Stimulated activated CD4-positive, alpha-beta T cell treated with anti-CD3 and anti-CD28 coated beads, Interleukin-15, amount 100 ng/mL, for 48 hours (primary cell): ENCODE data around the gene KCNRG.
A peak's percentile ranks its signal among the peaks of the same experiment; 100 is the strongest.
"Not testable (repeated sequence)": the region's sequence is repeated elsewhere in the genome, so short reads cannot be mapped to it uniquely, and the experiment has no call there.

Experiments used
- DNase-seq, 2 donors: peaks; one replicate each; pipeline ENCODE4 v3.0.0-alpha.2; 2020; ENCODE audit warnings: low read depth in 2 of 2

The KCNRG gene

GRCh38 chr13:50015258-50015657 is at the start of gene KCNRG:
TSS of gene KCNRG (plus strand) at chr13:50015444. CDS start at chr13:50015494, 50 bp downstream.
- DNase-seq: no peak

- DNase-seq: no peak
Observed at GRCh38 chr13:49967456-49967855, 47.8 kb upstream of the KCNRG start.

GRCh38 chr13:49972709-49973108 is 42.5 kb upstream of the KCNRG start:
- DNase-seq: no peak

GRCh38 chr13:49975826-49976225 is 39.4 kb upstream of the KCNRG start:
- no peak for DNase-seq

GRCh38 chr13:49976314-49977258 is 38.7 kb upstream of the KCNRG start:
- peak; percentile 41 to 59 for DNase-seq

GRCh38 chr13:49977992-49978391 is 37.3 kb upstream of the KCNRG start:
- DNase-seq: no peak

GRCh38 chr13:49980266-49980665 is 35.0 kb upstream of the KCNRG start:
- no peak for DNase-seq

GRCh38 chr13:49985129-49985528 is 30.1 kb upstream of the KCNRG start:
- no peak for DNase-seq

- DNase-seq: no peak
Observed at GRCh38 chr13:49986471-49986870, 28.8 kb upstream of the KCNRG start.

GRCh38 chr13:49990612-49991011 is 24.6 kb upstream of the KCNRG start:
- not testable (repeated sequence) for DNase-seq

- no peak for DNase-seq
Observed at GRCh38 chr13:49993111-49993510, 22.1 kb upstream of the KCNRG start.

- DNase-seq: no peak
Observed at GRCh38 chr13:49993666-49994065, 21.6 kb upstream of the KCNRG start.

GRCh38 chr13:49995625-49996101 is 19.6 kb upstream of the KCNRG start:
- DNase-seq: no peak

GRCh38 chr13:49996161-49996915 is 18.9 kb upstream of the KCNRG start:
- DNase-seq: peak; percentile 79 to 86

- peak; percentile 59 to 75 for DNase-seq
Observed at GRCh38 chr13:49996951-49997895, 18.0 kb upstream of the KCNRG start, which contains the start of gene TRIM13. TSS of gene TRIM13 (plus strand) at chr13:49997042. CDS start at chr13:50011941, 14,899 bp downstream.

GRCh38 chr13:49997955-49998354 is 17.3 kb upstream of the KCNRG start:
- no peak for DNase-seq

- peak in 1 of 2 donors; percentile 8 for DNase-seq
Observed at GRCh38 chr13:49998714-49999624, 16.3 kb upstream of the KCNRG start.

- no peak for DNase-seq
Observed at GRCh38 chr13:50001287-50001686, 14.0 kb upstream of the KCNRG start.

- DNase-seq: no peak
Observed at GRCh38 chr13:50006426-50007135, 8.7 kb upstream of the KCNRG start.

GRCh38 chr13:50011461-50011860 is 3.8 kb upstream of the KCNRG start:
- no peak for DNase-seq
